HEK293T (cell line): ENCODE data around the gene GPR157.
"Not testable (repeated sequence)": the region's sequence is repeated elsewhere in the genome, so short reads cannot be mapped to it uniquely, and the experiment has no call there.

Source experiments
- CTCF ChIA-PET: fragments of 350-600 bp; formaldehyde crosslinking; extraction: SDS; loops from one replicate; lab custom pipeline; 2021; ENCODE audit warnings: antibody characterized with exemption, inconsistent platforms; lab: Yijun Ruan, JAX
- POLR2A ChIA-PET: fragments of 350-600 bp; formaldehyde crosslinking; extraction: SDS; loops from one replicate; lab custom pipeline; 2020; ENCODE audit warnings: antibody characterized with exemption, inconsistent platforms; lab: Yijun Ruan, JAX
- DNase-seq: peaks from one replicate; pipeline ENCODE4 v3.0.0; 2012; ENCODE audit warnings: mixed read lengths; ENCODE audit errors: extremely low spot score
- ARNT ChIP-seq: fragments of 450-650 bp; IDR thresholded peaks from 2 replicates; pipeline ENCODE4 v1.6.1; 2017; ENCODE audit warnings: mild to moderate bottlenecking
- BHLHE40 ChIP-seq: fragments of 450-650 bp; IDR thresholded peaks from 2 replicates; pipeline ENCODE4 v1.6.1; 2016; ENCODE audit warnings: mild to moderate bottlenecking, moderate library complexity, borderline replicate concordance
- CTBP1 ChIP-seq: fragments of 450-650 bp; IDR thresholded peaks from 2 replicates; pipeline ENCODE4 v1.6.1; 2016; ENCODE audit warnings: borderline replicate concordance
- ELF4 ChIP-seq: fragments of 450-650 bp; IDR thresholded peaks from 2 replicates; pipeline ENCODE4 v1.6.1; 2017; ENCODE audit warnings: antibody characterized with exemption
- FOXA1 ChIP-seq: fragments of 450-650 bp; IDR thresholded peaks from 2 replicates; pipeline ENCODE4 v1.6.1; 2016; ENCODE audit warnings: mild to moderate bottlenecking
- FOXK2 ChIP-seq: fragments of 450-650 bp; IDR thresholded peaks from 2 replicates; pipeline ENCODE4 v1.6.1; 2016; ENCODE audit warnings: mild to moderate bottlenecking
- FOXM1 ChIP-seq: fragments of 450-650 bp; IDR thresholded peaks from 2 replicates; pipeline ENCODE4 v1.6.1; 2017; ENCODE audit warnings: mild to moderate bottlenecking, borderline replicate concordance
- HDGF ChIP-seq: fragments of 450-650 bp; IDR thresholded peaks from 2 replicates; pipeline ENCODE4 v1.6.1; 2017; ENCODE audit warnings: antibody characterized with exemption, borderline replicate concordance
- L3MBTL2 ChIP-seq: fragments of 450-650 bp; conservative IDR thresholded peaks from 2 replicates; pipeline ENCODE4 v1.6.1; 2016; ENCODE audit warnings: mild to moderate bottlenecking
- LEF1 ChIP-seq: fragments of 450-650 bp; IDR thresholded peaks from 2 replicates; pipeline ENCODE4 v1.6.1; 2017; ENCODE audit warnings: mild to moderate bottlenecking, borderline replicate concordance
- NFRKB ChIP-seq: fragments of 450-650 bp; IDR thresholded peaks from 2 replicates; pipeline ENCODE4 v1.6.1; 2016; ENCODE audit warnings: mild to moderate bottlenecking, moderate library complexity
- PKNOX1 ChIP-seq: fragments of 450-650 bp; IDR thresholded peaks from 2 replicates; pipeline ENCODE4 v1.6.1; 2016
- SP1 ChIP-seq: fragments of 450-650 bp; IDR thresholded peaks from 2 replicates; pipeline ENCODE4 v1.6.1; 2017
- SUZ12 ChIP-seq: fragments of 450-650 bp; IDR thresholded peaks from 2 replicates; pipeline ENCODE4 v1.6.1; 2016; ENCODE audit warnings: mild to moderate bottlenecking
- TARDBP ChIP-seq: fragments of 450-650 bp; IDR thresholded peaks from 2 replicates; pipeline ENCODE4 v1.6.1; 2016
- ZNF384 ChIP-seq: fragments of 450-650 bp; IDR thresholded peaks from 2 replicates; pipeline ENCODE4 v1.6.1; 2016

The GPR157 gene

DNA sequence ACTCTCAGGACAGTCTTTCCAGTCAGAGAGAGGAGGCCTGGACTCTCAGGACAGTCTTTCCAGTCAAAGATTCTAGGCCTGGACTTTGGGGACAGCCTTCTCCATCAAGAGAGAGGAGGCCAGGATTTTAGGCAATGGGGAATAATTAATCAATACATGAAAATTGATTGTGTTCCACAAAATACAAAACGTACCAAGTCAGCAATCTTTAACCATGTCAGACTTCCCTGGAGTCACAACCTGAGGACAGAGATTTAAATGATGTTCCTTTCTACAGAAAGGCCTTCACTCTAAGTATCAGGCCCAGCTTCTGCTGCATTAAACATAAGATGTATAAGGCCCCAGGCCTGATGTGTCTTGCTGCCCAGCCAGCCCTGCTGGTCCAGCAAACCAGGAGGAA is 27.0 kb upstream of the GPR157 start:
- POLR2A ChIA-PET, result no interaction called here
- no peak for TF ChIP-seq SUZ12
- TF ChIP-seq ZNF384, result no peak
- TF ChIP-seq ELF4, result no peak
- TF ChIP-seq ARNT, result no peak
- no peak for TF ChIP-seq SP1
- TF ChIP-seq L3MBTL2, result no peak
- TF ChIP-seq BHLHE40, result no peak
- no peak for TF ChIP-seq NFRKB
- no peak for TF ChIP-seq CTBP1
- TF ChIP-seq FOXK2, result no peak
- no peak for TF ChIP-seq FOXA1
- no peak for TF ChIP-seq PKNOX1
- no peak for TF ChIP-seq FOXM1
- TF ChIP-seq TARDBP, result no peak
- no peak for TF ChIP-seq LEF1
- TF ChIP-seq HDGF, result no peak
- no peak for DNase-seq
- CTCF ChIA-PET, result interaction anchor here (1.6 kb wide), 1 partner anchor 14 kb away, joined by 4 read pairs; no protein-coding TSS in a partner anchor

DNA sequence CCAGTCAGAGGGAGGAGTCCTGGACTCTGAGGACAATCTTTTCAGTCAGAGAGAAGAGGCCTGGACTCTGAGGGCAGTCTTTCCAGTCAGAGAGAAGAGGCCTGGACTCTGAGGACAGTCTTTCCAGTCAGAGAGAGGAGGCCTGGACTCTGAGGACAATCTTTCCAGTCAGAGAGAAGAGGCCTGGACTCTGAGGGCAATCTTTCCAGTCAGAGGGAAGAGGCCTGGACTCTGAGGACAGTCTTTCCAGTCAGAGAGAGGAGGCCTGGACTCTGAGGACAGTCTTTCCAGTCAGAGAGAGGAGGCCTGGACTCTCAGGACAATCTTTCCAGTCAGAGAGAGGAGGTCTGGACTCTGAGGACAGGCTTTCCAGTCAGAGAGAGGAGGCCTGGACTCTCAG is 26.5 kb upstream of the GPR157 start:
- DNase-seq, POLR2A ChIA-PET: not testable (repeated sequence)
- CTCF ChIA-PET, result interaction anchor here (1.6 kb wide), 1 partner anchor 13 kb away, joined by 4 read pairs; no protein-coding TSS in a partner anchor

DNA sequence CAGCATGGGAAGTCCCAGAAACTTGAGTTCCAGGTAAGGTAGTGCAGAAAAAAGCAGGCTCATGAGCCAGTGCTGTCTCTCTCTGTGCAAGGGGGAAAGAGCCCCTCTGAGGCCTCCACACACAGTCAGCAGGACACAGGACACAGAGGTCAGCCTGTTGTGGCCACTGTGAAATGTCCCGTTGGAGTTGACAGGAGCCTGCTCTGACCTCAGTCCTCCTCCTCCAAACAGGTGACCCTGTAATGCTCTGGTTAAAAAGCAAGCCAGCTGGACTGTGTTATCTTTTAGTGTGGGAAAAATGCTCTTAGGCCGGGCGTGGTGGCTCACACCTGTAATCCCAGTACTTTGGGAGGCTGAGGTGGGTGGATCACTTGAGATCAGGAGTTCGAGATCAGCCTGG is 24.2 kb upstream of the GPR157 start:
- ChIA-PET POLR2A (no interaction called here), CTCF (no interaction called here)
- DNase-seq, result no peak
- TF ChIP-seq PKNOX1 (no peak), CTBP1 (no peak), FOXK2 (no peak), FOXA1 (no peak), SP1 (no peak), ELF4 (no peak), LEF1 (no peak), SUZ12 (no peak), ARNT (no peak), BHLHE40 (no peak), NFRKB (no peak), TARDBP (no peak), ZNF384 (no peak), HDGF (no peak), FOXM1 (no peak), L3MBTL2 (no peak)

DNA sequence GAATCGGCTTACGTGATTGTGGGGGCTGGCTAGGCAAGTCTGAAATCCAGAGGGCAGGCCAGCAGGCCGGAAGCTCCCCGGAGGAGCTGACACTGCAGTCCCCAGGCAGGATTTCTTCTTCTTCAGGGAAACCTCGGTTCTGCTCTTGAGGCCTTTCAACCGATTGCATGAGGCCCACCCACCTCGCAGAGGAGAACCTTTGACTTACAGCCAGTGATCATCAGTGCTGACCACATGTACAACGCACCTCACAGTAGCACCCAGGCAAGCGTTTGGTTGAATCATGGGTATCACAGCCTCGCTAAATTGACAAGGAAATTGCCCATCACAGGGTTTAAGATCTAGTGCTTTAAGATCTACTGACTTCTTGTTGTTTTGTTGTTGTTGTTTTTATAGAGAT is 23.6 kb upstream of the GPR157 start:
- ChIA-PET CTCF (interaction anchor here (2.3 kb wide), 1 partner anchor 10 kb away, joined by 7 read pairs; no protein-coding TSS in a partner anchor), POLR2A (no interaction called here)
- DNase-seq, result no peak
- TF ChIP-seq ARNT (no peak), SUZ12 (no peak), HDGF (no peak), PKNOX1 (no peak), TARDBP (no peak), BHLHE40 (no peak), CTBP1 (no peak), NFRKB (no peak), LEF1 (no peak), FOXK2 (no peak), L3MBTL2 (no peak), FOXA1 (no peak), FOXM1 (no peak), ZNF384 (no peak), SP1 (no peak), ELF4 (no peak)

DNA sequence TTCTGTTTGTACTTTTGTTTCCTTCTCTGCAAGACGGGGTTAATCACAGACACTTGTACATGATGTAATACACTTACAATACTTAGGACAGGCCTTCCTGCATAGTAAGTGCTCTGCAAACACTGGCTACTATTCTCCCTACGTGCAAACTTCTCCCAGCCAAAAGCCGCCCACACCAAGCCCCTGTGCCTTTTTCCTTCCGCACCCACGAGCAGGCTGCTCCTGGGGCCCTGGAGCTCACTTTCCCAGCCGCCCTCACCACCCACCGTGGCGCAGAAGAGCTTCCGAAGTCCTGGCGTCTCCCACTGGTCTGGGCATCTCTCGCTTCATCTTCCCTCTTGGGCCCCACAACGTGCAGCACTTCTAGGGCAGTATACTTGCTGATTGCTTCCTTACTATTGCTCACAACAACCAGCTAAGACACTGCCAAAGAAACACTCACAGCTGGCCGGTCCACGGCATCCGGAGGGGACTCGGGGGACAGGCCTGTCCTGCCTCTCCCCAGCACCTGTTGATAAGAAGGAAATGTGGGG is 22.5 kb upstream of the GPR157 start:
- TF ChIP-seq HDGF (no peak), NFRKB (no peak), PKNOX1 (no peak), SP1 (no peak), SUZ12 (no peak), L3MBTL2 (no peak), TARDBP (no peak), BHLHE40 (no peak), ZNF384 (no peak), LEF1 (no peak), ELF4 (no peak), ARNT (no peak), CTBP1 (no peak), FOXM1 (no peak), FOXA1 (no peak), FOXK2 (no peak)
- ChIA-PET CTCF (interaction anchor here (2.3 kb wide), 1 partner anchor 9 kb away, joined by 7 read pairs; no protein-coding TSS in a partner anchor), POLR2A (no interaction called here)
- DNase-seq, result no peak
